HG02571 (cell line): ENCODE data around the gene MOB1B.
"Not testable (repeated sequence)": the region's sequence is repeated elsewhere in the genome, so short reads cannot be mapped to it uniquely, and the experiment has no call there.

Experiments used
- ATAC-seq: cut with Tn5 transposase; IDR thresholded peaks from one replicate; pipeline ENCODE4 v1.9.1; 2021; ENCODE audit warnings: mild to moderate bottlenecking, moderate library complexity; ENCODE audit not compliant: unreplicated experiment

MOB1B gene

DNA sequence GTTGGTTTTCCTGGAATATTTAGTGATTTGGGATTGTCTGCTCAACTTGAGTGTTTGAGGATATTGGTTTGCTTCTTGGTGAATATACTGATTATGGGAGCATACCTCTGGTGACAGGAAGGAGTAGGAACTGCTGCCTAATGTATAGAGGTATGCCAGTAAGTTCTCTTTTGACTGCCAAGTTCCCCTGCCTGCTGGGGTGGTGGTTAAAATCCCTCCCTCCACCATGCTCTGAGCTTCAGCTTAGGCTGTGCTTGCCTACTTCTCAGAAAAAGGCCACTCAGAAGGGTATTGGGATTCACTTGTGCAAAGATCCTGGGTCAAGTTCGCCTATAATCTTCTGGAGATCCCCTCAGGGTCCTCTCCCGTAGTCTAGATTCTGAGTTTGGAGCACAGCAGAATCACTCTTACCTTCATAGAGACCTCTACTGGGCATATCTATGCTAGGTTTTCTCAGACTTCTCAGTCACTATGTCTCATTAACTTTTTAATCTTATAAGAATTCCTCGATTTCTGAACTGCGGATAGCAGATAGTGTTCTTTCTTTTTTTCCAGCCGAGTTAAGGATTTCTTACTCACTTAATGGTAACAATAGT, 46.6 kb downstream of the MOB1B start:
- no peak for ATAC-seq

DNA sequence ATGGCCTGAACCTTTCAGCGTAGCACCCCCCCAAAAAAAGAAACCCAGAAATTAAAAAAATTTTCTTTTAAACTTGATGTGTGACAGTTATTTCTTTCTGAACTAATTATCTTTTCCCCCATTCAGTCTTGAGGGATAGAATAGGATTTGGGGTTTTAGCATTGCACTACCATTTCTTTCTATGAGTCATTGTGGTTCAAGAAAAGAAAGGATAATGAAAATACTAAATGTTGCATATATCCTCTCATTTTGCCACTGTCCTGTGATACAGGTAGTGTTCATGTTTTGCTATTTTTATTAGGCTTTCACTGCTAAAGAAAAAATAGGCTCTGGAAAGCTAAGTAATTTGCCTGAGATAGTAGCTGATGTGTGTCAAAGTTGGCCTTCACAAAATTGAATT, 51.9 kb downstream of the MOB1B start:
- no peak for ATAC-seq

DNA sequence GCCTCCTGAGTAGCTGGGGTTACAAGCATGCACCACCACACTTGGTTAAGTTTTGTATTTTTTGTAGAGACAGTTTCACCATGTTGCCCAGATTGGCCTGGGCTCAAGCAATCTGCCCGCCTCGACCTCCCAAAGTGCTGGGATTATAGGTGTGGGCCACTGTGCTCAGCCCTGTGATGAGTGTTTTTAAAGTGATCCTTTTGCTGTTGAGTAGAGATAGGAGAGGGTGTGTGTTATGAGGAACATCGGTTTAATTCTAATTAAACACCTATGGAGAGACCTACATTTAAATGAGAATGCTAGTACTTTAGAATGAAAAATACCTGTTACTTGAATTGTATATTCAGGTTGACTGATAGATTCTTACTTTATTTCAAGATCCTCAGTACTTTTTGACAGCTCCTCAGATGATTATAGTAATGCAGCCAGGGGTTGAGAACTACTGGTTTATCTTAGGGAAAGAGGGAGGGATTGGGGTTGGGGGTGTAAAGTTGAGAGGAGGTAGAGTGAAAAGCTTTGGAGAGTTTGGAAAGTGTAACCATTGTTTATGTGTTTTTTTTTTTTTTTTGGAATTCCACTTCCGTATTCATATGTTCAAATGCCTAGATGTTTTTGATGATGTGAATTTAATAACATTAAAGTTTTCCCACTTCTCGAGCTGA, 54.5 kb downstream of the MOB1B start:
- ATAC-seq, result no peak

DNA sequence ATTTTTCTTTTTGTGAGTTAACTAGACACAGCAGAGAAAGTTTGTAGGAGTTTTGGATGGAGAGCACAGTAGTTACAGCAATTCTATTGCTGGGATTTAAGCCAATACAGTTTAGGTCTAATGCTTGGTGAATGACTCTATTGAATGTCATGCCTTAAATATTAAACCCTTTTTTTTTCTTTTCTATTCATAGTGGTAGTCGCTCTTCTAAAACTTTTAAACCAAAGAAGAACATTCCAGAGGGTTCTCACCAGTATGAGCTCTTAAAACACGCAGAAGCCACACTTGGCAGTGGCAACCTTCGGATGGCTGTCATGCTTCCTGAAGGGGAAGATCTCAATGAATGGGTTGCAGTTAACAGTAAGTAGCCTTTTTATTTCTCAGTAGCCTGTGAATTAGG, 56.5 kb downstream of the MOB1B start:
- no peak for ATAC-seq

DNA sequence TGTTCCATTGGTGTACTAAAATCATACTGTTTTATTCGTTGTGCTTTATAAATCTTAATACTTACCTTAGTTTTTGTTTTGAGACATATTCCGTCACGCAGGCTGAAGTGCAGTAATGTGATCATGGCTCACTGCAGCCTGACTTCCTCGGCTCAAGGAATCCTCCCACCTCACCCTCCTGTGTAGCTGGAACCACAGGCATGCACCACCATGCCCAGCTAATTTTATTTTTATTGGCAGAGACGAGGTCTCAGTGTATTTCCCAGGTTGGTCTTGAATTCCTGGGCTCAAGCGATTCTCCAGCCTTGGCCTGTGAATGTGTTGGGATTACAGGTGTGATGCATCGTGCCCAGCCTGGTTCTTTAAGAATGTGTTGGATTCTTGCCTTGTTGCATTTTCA, 66.9 kb downstream of the MOB1B start:
- no peak for ATAC-seq

DNA sequence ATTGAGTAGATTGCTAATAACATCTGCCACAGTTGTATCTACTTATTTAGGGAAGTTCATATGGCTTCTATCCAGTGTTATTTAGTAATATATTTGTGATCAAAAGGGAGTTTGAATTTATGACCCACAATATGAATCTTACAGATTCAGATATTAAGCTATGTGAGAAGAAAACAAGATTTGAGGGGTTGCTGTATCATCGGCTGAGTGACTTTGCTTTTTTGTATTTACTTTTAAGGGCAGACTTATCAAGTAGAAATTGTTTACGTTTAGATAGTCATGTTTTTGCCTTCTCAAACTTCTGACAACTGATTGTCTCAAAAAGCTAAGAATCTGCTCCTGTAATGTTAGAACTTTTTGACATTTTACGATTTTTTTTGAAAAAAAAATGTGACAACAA, 74.1 kb downstream of the MOB1B start:
- ATAC-seq, result no peak

DNA sequence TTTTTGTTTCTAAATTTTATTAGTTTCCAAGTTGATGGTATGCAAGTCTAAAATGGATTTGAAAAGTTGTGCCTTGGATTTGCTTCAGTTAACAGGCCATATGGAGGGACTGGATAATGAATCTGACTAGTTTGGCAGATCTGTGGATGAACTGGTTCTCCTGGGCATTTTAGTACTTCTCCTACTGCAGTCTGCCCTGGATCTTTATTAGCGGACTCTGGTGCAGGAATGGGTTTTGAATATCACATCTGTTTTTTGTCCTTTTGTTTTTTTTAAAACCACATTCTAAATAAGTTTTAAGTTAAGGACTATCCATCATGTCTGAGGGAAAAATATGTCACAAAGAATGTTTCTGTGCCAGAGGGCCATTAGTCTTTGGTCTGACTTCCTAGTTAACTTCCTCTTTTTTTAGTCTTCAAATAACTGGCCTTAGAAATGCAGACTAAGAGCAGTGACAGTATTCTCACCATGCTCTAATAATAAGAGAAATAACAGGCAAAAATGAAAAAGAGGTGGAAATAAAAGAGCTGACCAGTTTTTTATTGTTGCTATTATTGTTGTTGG, 77.4 kb downstream of the MOB1B start:
- ATAC-seq, result no peak

DNA sequence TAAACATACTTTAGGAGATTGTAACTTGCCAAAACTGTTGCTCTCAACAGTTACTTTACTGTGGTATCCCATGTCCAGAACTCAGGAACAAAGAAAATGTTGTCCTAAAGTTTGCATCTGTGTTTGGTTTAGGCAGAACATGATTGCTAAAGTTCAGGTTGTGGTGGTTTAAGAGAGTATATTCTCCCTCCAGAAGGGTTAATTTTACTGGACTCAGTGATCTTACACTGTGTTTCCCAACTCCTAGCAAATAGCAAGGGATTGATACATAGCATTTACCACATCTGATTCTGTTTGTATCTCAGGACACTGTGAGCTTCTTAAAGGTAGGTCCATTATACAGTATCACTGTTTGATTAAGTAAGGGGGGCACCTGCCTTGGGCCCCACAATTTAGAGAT, 78.0 kb downstream of the MOB1B start:
- no peak for ATAC-seq

DNA sequence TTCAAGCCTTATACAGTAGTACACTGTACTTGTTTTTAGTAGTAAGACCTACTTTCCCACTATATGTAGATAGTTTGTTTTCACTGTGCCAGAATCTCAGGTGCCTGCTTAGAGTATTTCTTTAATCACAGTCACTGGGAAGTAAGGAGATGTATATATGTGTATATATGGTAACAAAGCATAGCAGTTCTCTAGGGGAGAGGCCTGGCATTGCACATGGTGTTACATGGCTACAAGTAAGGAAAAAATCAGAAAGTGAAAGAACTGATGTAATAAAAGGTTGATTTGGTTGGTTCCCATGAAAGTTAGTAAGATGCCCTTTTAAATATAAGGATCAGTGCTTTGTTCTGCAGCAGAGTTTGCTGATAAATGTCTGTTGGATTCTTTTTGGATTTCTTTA, 81.9 kb downstream of the MOB1B start:
- no peak for ATAC-seq

DNA sequence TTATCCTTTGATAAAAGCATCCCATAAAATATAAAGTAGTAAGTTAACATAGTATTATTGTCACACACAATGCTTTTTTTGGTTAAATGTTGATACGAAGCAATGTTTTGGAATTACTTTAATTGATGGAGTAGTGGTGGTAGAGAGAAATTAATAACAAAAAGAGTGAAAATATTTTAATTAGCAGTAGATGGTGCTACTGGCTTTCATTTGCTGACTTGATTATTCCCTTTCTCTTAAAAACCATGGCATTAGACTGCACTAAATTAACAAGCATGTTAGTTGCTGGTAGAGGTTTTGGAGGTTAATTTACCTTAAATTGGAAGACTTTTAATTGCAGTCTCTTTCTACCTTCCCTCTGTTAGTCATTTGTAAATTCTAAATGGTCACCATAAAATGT, 82.4 kb downstream of the MOB1B start:
- no peak for ATAC-seq

DNA sequence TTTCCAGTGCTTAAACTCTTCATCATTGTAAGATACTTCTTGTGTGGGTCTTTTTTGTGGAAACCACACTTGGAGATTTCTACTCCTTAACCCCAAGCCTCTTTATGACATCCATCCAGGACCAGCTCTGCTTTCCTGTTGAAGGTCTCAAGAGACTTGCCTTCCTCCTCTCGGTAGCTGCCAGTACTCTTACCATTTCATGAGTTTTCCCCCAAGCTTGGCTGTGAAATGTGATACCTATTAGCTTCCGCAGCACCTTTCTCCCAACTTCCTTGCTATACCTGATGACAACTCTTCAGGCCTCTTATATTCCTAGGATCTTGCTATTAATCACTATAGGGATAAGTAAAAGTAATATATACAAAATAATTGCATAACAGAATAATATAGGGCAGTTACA, 89.4 kb downstream of the MOB1B start:
- no peak for ATAC-seq

DNA sequence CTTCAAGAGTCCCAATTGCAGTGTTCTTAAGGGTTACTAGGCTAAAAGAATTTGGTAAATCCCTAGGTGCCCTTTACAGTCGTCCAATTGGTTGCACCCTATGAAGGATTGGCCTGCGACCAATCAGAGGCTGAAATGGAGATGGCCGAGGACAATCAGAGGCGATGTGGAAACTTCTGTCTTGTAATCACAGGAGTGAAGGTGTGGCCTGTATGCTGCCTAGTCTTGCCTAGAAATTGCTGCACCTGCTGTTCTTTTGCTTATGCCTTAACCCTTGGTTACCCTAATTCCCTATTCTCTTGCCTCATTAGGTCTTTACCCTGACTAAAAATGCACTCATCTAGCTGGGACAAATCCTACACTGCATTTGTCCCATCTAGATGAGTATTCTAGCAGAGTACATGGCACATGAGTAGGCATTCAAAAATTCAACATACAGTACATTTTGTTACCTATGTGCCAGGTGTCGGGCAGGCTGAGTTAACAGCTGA, 90.3 kb downstream of the MOB1B start:
- ATAC-seq, result no peak

DNA sequence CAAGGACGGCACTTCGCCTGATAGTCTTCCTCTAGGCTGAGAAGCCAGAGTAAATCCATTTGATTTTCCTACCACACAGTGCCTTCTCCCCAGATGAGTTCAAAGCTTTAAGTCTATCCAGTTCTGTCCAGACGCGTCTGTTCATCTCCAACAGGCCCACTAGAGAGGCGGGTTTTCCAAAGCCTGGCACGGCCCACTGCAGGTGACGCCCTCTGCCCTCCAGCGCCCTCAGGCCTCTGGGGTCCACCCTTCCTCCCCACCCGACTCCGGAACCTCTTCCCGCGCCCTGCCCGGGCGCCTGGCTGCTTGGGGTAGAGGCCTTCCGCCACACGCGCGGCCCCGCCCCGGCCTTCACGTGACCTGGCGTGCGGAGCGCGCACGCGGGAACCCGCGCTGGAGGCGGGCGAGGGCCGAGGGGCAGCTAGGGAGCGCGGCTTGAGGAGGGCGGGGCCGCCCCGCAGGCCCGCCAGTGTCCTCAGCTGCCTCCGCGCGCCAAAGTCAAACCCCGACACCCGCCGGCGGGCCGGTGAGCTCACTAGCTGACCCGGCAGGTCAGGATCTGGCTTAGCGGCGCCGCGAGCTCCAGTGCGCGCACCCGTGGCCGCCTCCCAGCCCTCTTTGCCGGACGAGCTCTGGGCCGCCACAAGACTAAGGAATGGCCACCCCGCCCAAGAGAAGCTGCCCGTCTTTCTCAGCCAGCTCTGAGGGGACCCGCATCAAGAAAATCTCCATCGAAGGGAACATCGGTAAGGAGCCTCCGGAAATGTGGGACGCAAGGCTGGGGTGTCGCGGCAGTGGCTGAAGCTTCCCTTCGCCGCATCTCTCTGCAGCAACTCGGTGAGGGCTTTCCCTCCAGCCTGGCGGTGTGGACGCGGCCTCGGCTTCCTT, 91.3 kb downstream of the MOB1B start, which contains the start of gene DCK:
Gene DCK (plus strand): TSS at position 469 of the 888 bp plus-strand sequence. CDS start 187 bp downstream, at position 656.
- ATAC-seq, result peak; percentile 87

DNA sequence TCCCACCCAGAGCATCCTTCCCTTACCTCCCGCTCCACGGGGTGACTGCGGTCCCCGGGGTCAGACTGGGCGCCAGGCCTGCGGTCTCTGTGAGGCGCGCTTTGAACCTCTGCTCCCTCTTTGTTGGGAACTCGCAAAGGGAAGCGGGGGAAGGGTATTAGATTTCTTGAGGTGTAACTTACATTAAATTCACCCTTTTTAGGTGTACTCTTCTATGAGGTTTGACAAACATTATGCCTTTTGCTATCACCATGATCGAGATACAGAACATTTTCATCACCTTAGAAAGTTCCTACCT, 91.8 kb downstream of the MOB1B start:
- no peak for ATAC-seq

DNA sequence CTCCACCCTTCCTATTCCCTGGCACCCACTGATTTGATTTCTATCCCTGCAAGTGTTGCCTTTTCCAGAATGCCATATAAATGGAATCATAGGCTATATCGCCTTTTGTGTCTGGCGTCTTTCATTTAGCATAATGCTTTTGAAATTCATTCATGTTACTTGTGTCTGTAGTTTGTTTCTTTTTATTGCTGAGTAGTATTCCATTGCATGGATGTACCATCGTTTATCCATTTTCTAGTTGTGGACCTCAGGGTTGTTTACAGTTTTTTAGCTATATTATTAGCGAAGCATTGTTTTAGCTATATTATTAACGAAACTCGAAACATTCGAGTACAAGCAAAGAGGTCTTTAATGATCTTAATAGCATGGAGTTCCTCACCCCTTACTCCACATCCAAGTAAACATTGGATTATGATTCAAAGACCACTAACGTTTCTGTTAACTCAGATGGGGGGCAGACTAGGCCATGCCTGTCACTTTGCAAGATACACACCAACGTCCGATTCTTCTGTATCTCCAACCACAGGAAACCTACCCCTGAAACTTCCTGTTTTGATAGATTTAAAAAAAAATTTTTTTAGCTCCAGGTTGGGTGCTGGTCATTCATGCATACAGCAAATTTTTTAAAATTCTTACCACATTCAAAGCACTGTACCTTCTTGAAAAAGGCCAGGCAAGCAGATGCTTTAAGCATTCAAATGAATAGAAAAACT, 92.4 kb downstream of the MOB1B start:
- ATAC-seq, result peak; percentile 22

DNA sequence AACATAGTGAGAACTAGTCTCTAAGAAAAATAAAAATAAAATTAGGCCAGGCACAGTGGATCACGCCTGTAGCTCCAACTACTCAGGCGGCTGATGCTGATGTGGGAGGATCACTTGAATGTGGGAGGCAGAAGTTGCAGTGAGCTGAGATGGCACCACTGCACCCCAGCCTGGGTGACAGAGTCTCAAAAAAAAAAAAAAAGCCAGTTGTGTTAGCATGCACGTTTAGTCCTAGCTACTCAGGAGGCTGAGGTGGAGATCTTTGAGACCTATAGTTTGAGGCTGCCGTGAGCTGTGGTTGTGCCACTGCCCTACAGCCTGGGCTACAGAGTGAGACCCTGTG, 93.8 kb downstream of the MOB1B start:
- no peak for ATAC-seq

DNA sequence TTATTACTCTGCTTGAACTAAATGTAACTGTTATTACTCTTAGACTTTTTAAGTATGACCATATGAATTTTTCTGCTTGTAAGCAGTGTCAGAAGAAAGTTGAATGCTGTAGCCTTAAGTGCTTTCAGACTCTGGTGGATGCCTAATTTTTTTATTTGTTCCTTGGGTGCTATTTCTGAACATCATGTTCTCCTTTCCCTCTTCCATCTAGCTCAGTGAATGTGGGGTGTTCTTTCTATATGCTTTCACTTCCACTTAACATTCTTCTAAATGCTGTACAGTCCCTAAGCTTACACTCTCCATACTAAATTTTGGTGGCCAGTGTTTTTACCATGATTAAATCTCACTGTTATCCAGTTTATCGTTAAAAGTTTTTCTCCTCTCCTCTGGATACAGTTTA, 94.9 kb downstream of the MOB1B start:
- no peak for ATAC-seq

DNA sequence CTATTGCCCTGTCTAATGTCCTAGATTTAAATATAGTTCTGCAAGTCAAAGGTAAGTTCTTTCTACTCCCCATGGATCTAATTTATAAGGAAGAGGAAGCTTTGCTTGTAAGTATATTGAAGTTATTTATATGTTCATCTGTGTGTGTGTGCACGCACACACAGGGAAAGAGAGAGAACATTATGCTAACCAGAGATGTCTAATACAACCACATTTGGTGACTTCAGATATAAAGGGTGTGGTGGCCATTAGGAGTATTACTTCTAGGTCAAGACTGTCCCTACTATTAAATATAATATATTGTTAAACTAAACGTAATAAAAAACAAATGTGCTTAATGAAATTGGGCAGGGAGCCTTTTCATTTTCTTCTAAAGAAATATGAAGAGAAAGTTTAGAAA, 95.4 kb downstream of the MOB1B start:
- ATAC-seq, result no peak

DNA sequence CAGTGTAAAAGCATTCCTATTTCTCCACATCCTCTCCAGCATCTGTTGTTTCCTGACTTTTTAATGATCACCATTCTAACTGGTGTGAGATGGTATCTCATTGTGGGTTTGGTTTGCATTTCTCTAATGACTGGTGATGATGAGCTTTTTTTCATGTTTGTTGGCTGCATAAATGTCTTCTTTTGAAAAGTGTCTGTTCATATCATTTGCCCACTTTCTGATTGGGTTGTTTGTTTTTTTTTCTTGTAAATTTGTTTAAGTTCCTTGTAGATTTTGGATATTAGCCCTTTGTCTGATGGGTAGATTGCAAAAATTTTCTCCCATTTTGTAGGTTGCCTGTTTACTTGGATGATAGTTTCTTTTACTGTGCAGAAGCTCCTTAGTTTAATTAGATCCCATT, 97.5 kb downstream of the MOB1B start:
- not testable (repeated sequence) for ATAC-seq

DNA sequence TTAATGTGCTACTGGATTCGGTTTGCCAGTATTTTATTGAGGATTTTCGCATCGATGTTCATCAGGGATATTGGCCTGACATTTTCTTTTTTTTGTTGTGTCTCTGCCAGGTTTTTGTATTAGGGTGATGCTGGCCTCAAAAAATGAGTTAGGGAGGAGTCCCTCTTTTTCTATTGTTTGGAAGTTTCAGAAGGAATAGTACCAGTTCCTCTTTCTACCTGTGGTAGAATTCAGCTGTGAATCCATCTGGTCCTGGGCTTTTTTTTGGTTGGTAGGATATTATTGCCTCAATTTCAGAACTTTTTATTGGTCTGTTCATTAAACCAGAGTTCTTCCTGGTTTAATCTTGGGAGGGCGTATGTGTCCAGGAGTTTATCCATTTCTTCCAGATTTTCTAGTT, 99.2 kb downstream of the MOB1B start:
- not testable (repeated sequence) for ATAC-seq

DNA sequence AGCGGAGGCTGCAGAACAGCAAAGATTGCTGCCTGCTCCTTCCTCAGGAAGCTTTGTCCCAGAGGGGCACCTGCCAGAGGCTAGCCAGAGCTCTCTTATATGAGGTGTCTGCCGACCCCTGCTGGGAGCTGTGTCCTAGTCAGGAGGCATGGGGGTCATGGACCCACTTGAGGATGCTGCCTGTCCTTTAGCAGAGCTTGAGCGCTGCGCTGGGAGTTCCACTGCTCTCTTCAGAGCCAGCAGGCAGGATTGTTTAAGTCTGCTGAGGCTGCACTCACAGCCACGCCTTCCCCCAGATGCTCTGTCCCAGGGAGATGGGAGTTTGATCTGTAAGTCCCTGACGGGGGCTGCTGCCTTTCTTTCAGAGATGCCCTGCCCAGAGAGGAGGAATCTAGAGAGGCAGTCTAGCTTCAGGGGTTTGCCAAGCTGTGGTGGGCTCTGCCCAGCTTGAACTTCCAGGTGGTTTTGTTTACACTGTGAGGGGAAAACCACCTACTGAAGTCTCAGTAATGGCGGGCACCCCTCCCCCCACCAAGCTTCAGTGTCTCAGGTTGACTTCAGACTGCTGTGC, 102.2 kb downstream of the MOB1B start:
- ATAC-seq, result no peak
